Lower lobe of right lung (tissue), 2 donors: ENCODE data around the gene ANTKMT. TPM values are rescaled to one million over a fixed set of nuclear protein-coding genes. Genes with fewer than 3 reads are reported as not detected.

Experiments
- ATAC-seq, 2 donors: fragments of 200-7000 bp; cut with Tn5 transposase; one replicate each; pipeline ENCODE4 v1.9.1; 2020 to 2022; ENCODE audit warnings: mild to moderate bottlenecking in 2 of 2, moderate library complexity in 2 of 2
- DNase-seq: peaks from one replicate; pipeline ENCODE4 v3.0.0-alpha.2; 2020
- H3K27ac ChIP-seq: fragments of 200-600 bp; one replicate; pipeline ENCODE4 v1.8.0; 2022
- H3K27me3 ChIP-seq: fragments of 200-600 bp; one replicate; pipeline ENCODE4 v1.8.0; 2022; ENCODE audit warnings: low read depth
- H3K36me3 ChIP-seq: fragments of 200-600 bp; one replicate; pipeline ENCODE4 v1.8.0; 2022; ENCODE audit warnings: mild to moderate bottlenecking
- H3K4me1 ChIP-seq: fragments of 200-600 bp; one replicate; pipeline ENCODE4 v1.8.0; 2022
- H3K4me3 ChIP-seq: fragments of 200-600 bp; one replicate; pipeline ENCODE4 v1.8.0; 2022; ENCODE audit warnings: mild to moderate bottlenecking
- H3K9me3 ChIP-seq: fragments of 200-600 bp; one replicate; pipeline ENCODE4 v1.8.0; 2022
- CTCF ChIP-seq: fragments of 200-600 bp; IDR thresholded peaks from one replicate; pipeline ENCODE4 v1.8.0; 2022; ENCODE audit warnings: antibody characterized with exemption, mild to moderate bottlenecking
- intact Hi-C: fragments of 100-400 bp; cut with DNase I; formaldehyde crosslinking; loops from one replicate; pipeline ENCODE4 v1.11.0; 2022
- total RNA-seq: library from RNA; stranded (reverse); fragmentation: NEBNext Ultra II Directional; extraction: Animal tissue kit (Norgen Biotek cat#: 25700); gene quantifications from one replicate; pipeline ENCODE4 v1.2.1, GENCODE V29; 2021
- donor health status: DM: no; HTN: yes; CAD: no; lungs with severe emphysema.

The ANTKMT gene
- total RNA-seq, 1 donor from 2014 or later: 36.5 TPM

GRCh38 chr16:765488-765865 lies 44.5 kb downstream of the ANTKMT start:
- no peak for TF ChIP-seq CTCF
- intact Hi-C loops: no loop called here
- no peak for ATAC-seq
- no peak overlapping the region for H3K27ac ChIP-seq
- H3K4me1 ChIP-seq: peaks cover under 1% of the 10 kb centered on the region
- H3K4me3 ChIP-seq: no peak overlapping the region
- no peaks in the 10 kb centered on the region for H3K9me3 ChIP-seq
- H3K36me3 ChIP-seq: no peaks in the 10 kb centered on the region
- H3K27me3 ChIP-seq: no peaks in the 10 kb centered on the region
- DNase-seq: no peak

GRCh38 chr16:766008-766819 lies 45.3 kb downstream of the ANTKMT start:
- no peaks in the 10 kb centered on the region for H3K27me3 ChIP-seq
- no peaks in the 10 kb centered on the region for H3K4me1 ChIP-seq
- ATAC-seq: no peak

DNA sequence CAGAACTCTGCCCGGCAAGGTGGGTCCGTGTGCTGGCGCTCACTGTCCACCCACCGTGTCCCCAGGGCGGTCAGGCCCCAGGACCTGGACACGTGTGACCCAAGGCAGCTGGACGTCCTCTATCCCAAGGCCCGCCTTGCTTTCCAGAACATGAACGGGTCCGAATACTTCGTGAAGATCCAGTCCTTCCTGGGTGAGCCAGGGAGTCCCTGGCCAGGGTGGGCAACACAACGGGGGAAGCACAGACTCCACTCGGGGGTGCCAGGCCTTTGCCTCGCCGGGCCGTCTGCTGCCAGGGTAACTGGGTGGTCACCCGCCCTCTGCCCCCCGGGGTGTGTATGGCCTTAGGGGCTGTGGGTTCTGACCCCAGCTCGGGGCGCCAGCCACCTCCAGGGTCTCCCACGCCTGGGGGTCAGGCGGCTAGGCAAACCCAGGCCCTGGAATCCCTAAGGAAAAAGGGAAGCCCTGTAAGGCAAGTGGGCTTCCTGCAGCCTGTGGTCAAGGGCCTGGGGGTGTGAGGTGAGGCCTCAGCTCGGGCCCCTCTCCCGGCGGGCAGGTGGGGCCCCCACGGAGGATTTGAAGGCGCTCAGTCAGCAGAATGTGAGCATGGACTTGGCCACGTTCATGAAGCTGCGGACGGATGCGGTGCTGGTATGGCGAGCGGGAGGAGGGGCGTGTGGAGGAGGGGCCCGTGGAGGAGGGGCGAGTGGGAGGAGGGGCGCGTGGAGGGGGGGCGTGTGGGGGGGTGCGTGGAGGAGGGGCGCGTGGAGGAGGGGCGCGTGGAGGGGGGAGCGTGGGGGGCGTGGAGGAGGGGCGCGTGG lies 46.1 kb downstream of the ANTKMT start:
- Histone ChIP-seq H3K4me3 (no peak overlapping the region), H3K36me3 (no peaks in the 10 kb centered on the region), H3K27me3 (no peaks in the 10 kb centered on the region), H3K4me1 (no peaks in the 10 kb centered on the region), H3K9me3 (no peaks in the 10 kb centered on the region), H3K27ac (no peak overlapping the region)
- intact Hi-C loops: no loop called here
- no peak for TF ChIP-seq CTCF
- DNase-seq: no peak
- ATAC-seq: no peak

More at GRCh38 chr16:766008-766819, 45.3 kb downstream of the ANTKMT start:
- DNase-seq: no peak
- Histone ChIP-seq H3K4me3 (no peak overlapping the region), H3K9me3 (no peaks in the 10 kb centered on the region), H3K36me3 (no peaks in the 10 kb centered on the region), H3K27ac (no peak overlapping the region)
- intact Hi-C loops: no loop called here
- no peak for TF ChIP-seq CTCF

DNA sequence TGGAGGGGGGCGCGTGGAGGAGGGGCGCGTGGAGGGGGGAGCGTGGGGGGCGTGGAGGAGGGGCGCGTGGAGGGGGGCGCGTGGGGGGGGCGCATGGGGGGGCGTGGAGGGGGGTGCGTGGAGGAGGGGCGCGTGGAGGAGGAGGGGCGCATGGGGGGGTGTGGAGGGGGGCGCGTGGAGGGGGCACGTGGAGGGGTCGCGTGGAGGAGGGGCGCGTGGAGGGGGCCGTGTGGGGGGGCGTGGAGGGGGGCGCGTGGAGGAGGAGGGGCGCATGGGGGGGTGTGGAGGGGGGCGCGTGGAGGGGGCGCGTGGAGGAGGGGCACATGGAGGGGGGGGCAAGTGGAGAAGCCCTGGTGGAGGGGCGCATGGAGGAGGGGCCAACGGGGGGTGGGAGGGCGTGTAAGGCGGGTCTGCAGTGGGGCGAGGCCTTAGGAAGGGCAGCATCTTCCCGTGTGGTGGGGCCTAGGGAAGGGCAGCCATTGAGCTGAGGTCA lies 46.8 kb downstream of the ANTKMT start:
- Histone ChIP-seq H3K4me1 (no peaks in the 10 kb centered on the region), H3K27ac (no peak overlapping the region), H3K36me3 (no peaks in the 10 kb centered on the region), H3K9me3 (no peaks in the 10 kb centered on the region), H3K4me3 (no peak overlapping the region), H3K27me3 (no peaks in the 10 kb centered on the region)
- no peak for ATAC-seq
- no peak for DNase-seq
- intact Hi-C loops: no loop called here
- TF ChIP-seq CTCF: no peak

DNA sequence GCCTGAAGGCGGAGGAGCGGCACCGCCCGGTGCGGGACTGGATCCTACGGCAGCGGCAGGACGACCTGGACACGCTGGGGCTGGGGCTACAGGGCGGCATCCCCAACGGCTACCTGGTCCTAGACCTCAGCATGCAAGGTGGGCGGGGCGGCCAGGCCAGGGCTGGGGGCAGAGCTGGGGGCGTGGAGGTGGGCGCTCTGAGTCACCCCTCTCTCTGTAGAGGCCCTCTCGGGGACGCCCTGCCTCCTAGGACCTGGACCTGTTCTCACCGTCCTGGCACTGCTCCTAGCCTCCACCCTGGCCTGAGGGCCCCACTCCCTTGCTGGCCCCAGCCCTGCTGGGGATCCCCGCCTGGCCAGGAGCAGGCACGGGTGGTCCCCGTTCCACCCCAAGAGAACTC lies 47.5 kb downstream of the ANTKMT start:
- no peak for DNase-seq
- H3K27me3 ChIP-seq: no peaks in the 10 kb centered on the region

More for the DNA sequence above, 47.5 kb downstream of the ANTKMT start:
- intact Hi-C loops: no loop called here
- H3K4me1 ChIP-seq: no peaks in the 10 kb centered on the region
- H3K27ac ChIP-seq: no peak overlapping the region
- no peak for TF ChIP-seq CTCF
- no peak for ATAC-seq
- H3K4me3 ChIP-seq: no peak overlapping the region
- H3K36me3 ChIP-seq: no peaks in the 10 kb centered on the region
- no peaks in the 10 kb centered on the region for H3K9me3 ChIP-seq
